Keratinocyte (primary cell): ENCODE measurements around the gene AGL. TPM values are rescaled to one million over a fixed set of nuclear protein-coding genes. Genes with fewer than 3 reads are reported as not detected.

ENCODE experiments used
- DNase-seq: peaks from one replicate; pipeline ENCODE4 v3.0.0-alpha.2; 2011; ENCODE audit warnings: low read depth, missing footprints, low spot score
- FAIRE-seq: peaks from 2 replicates; lab custom pipeline; 2011; peaks lifted over from hg19 to GRCh38; lab: Jason Lieb, UNC
- H2AFZ ChIP-seq: 2 replicates; pipeline ENCODE4 v1.6.0; 2012; ENCODE audit warnings: low read length, control low read depth, inconsistent platforms; ENCODE audit not compliant: control insufficient read depth
- H3K27ac ChIP-seq: 2 replicates; pipeline ENCODE4 v1.5.1; 2011; ENCODE audit warnings: low read length; ENCODE audit not compliant: control insufficient read depth, insufficient read depth
- H3K27me3 ChIP-seq: 3 replicates; pipeline ENCODE4 v1.6.0; 2011; ENCODE audit warnings: low read length; ENCODE audit not compliant: control insufficient read depth, insufficient read depth; ENCODE audit errors: extremely low read depth
- H3K36me3 ChIP-seq, 2 experiments: 2 replicates in 1 of 2; 3 replicates in 1 of 2; pipeline ENCODE4 v1.5.1; 2011; ENCODE audit warnings: low read length in 2 of 2, mild to moderate bottlenecking in 1 of 2; ENCODE audit not compliant: control insufficient read depth in 2 of 2, insufficient read depth in 2 of 2; ENCODE audit errors: extremely low read depth in 1 of 2
- H3K4me1 ChIP-seq: 3 replicates; pipeline ENCODE4 v1.5.1; 2011; ENCODE audit warnings: low read length; ENCODE audit not compliant: control insufficient read depth, insufficient read depth; ENCODE audit errors: extremely low read depth
- H3K4me2 ChIP-seq: 3 replicates; pipeline ENCODE4 v1.6.0; 2011; ENCODE audit warnings: low read depth, low read length; ENCODE audit not compliant: control insufficient read depth, insufficient read depth; ENCODE audit errors: extremely low read depth
- H3K4me3 ChIP-seq, 3 experiments: fragments of 200-600 bp in 1 of 3; sonication (generic) in 1 of 3; 2 replicates in 2 of 3; 3 replicates in 1 of 3; pipeline ENCODE4 v1.5.1; 2011 to 2016; ENCODE audit warnings: low read length in 3 of 3, mild to moderate bottlenecking in 3 of 3, control low read depth in 2 of 3, inconsistent platforms in 1 of 3, low read depth in 1 of 3, mixed read lengths in 1 of 3, mixed run types in 1 of 3, moderate library complexity in 1 of 3; ENCODE audit not compliant: control insufficient read depth in 2 of 3, insufficient read depth in 2 of 3; ENCODE audit errors: extremely low read depth in 1 of 3
- H3K79me2 ChIP-seq: 2 replicates; pipeline ENCODE4 v1.6.0; 2012; ENCODE audit warnings: low read length; ENCODE audit not compliant: control insufficient read depth, insufficient read depth
- H3K9ac ChIP-seq: 3 replicates; pipeline ENCODE4 v1.6.0; 2011; ENCODE audit warnings: low read length; ENCODE audit not compliant: control insufficient read depth, insufficient read depth; ENCODE audit errors: extremely low read depth
- H3K9me1 ChIP-seq: 3 replicates; pipeline ENCODE4 v1.6.0; 2011; ENCODE audit warnings: low read length; ENCODE audit not compliant: control insufficient read depth, insufficient read depth; ENCODE audit errors: extremely low read depth
- H3K9me3 ChIP-seq: 2 replicates; pipeline ENCODE4 v1.5.1; 2012; ENCODE audit warnings: low read depth, low read length; ENCODE audit not compliant: control insufficient read depth
- H4K20me1 ChIP-seq: 3 replicates; pipeline ENCODE4 v1.6.0; 2011; ENCODE audit warnings: low read length; ENCODE audit not compliant: control insufficient read depth, insufficient read depth; ENCODE audit errors: extremely low read depth
- CTCF ChIP-seq, 3 experiments: IDR thresholded peaks in 1 of 3; conservative IDR thresholded peaks in 1 of 3; optimal IDR thresholded peaks in 1 of 3; 2 replicates in 2 of 3; 3 replicates in 1 of 3; pipeline versions ENCODE3 to v1.5.1; 2011; ENCODE audit warnings: low read length in 3 of 3, mild to moderate bottlenecking in 3 of 3, moderate library complexity in 2 of 3, control low read depth in 1 of 3, inconsistent platforms in 1 of 3; ENCODE audit not compliant: insufficient read depth in 2 of 3; ENCODE audit errors: extremely low read depth in 1 of 3
- EZH2 ChIP-seq: IDR thresholded peaks from one replicate; pipeline ENCODE4 v1.6.1; 2012; ENCODE audit warnings: inconsistent platforms, mild to moderate bottlenecking, low read length, moderate library complexity
- dilution Hi-C: fragments of 300-500 bp; cut with MboI; formaldehyde crosslinking; loops from one replicate; pipeline ENCODE4 v1.7.0; 2020; ENCODE audit warnings: low sequenced_read_pairs; ENCODE audit not compliant: extremely low pct_ligation_motif_present
- polyA plus RNA-seq, 5 experiments: library from polyadenylated mRNA; depleted of rRNA in 3 of 5; stranded (reverse) in 3 of 5; stranded (forward) in 1 of 5; unstranded in 1 of 5; fragments of >200 nt; gene quantifications; 1 replicate in 1 of 5; 2 replicates in 3 of 5; 3 replicates in 1 of 5; pipeline versions ENCODE4 v1.2.1 to v1.2.3, GENCODE V29; 2011 to 2012; ENCODE audit warnings: missing spikeins in 2 of 5, low read depth in 1 of 5, low replicate concordance in 1 of 5

AGL gene
- polyA plus RNA-seq, 1 donor (not counting 4 experiments of a cell fraction or from before 2014, with no cell fraction given), result 8.2 TPM

- Histone ChIP-seq H3K9me1 (no peaks in the 10 kb centered on the region), H3K27me3 (no peaks in the 10 kb centered on the region), H4K20me1 (no peaks in the 10 kb centered on the region), H3K79me2 (no peaks in the 10 kb centered on the region), H3K9ac (no peak overlapping the region), H3K36me3 (no peaks in the 10 kb centered on the region), H3K9me3 (no peaks in the 10 kb centered on the region), H3K4me2 (no peak overlapping the region), H3K4me1 (no peaks in the 10 kb centered on the region), H3K27ac (no peak overlapping the region), H2AFZ (no peak overlapping the region), H3K4me3 (no peak overlapping the region)
- DNase-seq, result no peak
- TF ChIP-seq EZH2 (no peak), CTCF (optimal IDR thresholded peaks at IDR 0.05 in 1 of 3, IDR thresholded peaks at IDR 0.05 in 1 of 3, conservative IDR thresholded peaks at IDR 0.05 in 1 of 3; ENCODE audit: extremely low read depth in 1 of 3, insufficient read depth in 2 of 3, low read length in 3 of 3) (no peak)
- FAIRE-seq, result no peak
- dilution Hi-C loops, result no loop called here
Measured at GRCh38 chr1:99825098-99825497, 25.1 kb upstream of the AGL start.

GRCh38 chr1:99825702-99826101 lies 24.5 kb upstream of the AGL start:
- Histone ChIP-seq H3K27ac (no peak overlapping the region), H3K4me1 (no peaks in the 10 kb centered on the region), H4K20me1 (no peaks in the 10 kb centered on the region), H3K4me2 (no peak overlapping the region), H3K9me1 (no peaks in the 10 kb centered on the region), H3K36me3 (no peaks in the 10 kb centered on the region), H3K27me3 (no peaks in the 10 kb centered on the region), H3K9ac (no peak overlapping the region), H3K9me3 (no peaks in the 10 kb centered on the region), H2AFZ (no peak overlapping the region), H3K79me2 (no peaks in the 10 kb centered on the region), H3K4me3 (no peak overlapping the region)
- DNase-seq (no peak), FAIRE-seq (no peak)
- dilution Hi-C loops, result no loop called here
- TF ChIP-seq CTCF (optimal IDR thresholded peaks at IDR 0.05 in 1 of 3, IDR thresholded peaks at IDR 0.05 in 1 of 3, conservative IDR thresholded peaks at IDR 0.05 in 1 of 3; ENCODE audit: extremely low read depth in 1 of 3, insufficient read depth in 2 of 3, low read length in 3 of 3) (no peak), EZH2 (no peak)
